GM23248 (cell line): ENCODE results near the gene THPO. TPM values are rescaled to one million over a fixed set of nuclear protein-coding genes. Genes with fewer than 3 reads are reported as not detected.

Source experiments
- DNase-seq: peaks from one replicate; pipeline ENCODE4 v3.0.0-alpha.2; 2015
- H2AFZ ChIP-seq: fragments of 200-600 bp; sonication (generic); 2 replicates; pipeline ENCODE4 v1.6.1; 2016; ENCODE audit warnings: antibody characterized with exemption
- H3F3A ChIP-seq: fragments of 200-600 bp; sonication (generic); 2 replicates; pipeline ENCODE4 v1.6.1; 2016; ENCODE audit warnings: mild to moderate bottlenecking, antibody characterized with exemption, mixed run types; ENCODE audit not compliant: insufficient read depth
- H3K27ac ChIP-seq: fragments of 200-600 bp; sonication (generic); 2 replicates; pipeline ENCODE4 v1.5.1; 2016; ENCODE audit warnings: mild to moderate bottlenecking
- H3K27me3 ChIP-seq: fragments of 200-600 bp; sonication (generic); replicated peaks from 2 replicates; pipeline ENCODE4 v1.6.1; 2016; ENCODE audit warnings: mild to moderate bottlenecking; ENCODE audit not compliant: insufficient read depth
- H3K36me3 ChIP-seq: fragments of 200-600 bp; sonication (generic); 2 replicates; pipeline ENCODE4 v1.6.1; 2016; ENCODE audit warnings: low read depth, mild to moderate bottlenecking
- H3K4me1 ChIP-seq: fragments of 200-600 bp; sonication (generic); 2 replicates; pipeline ENCODE4 v1.6.1; 2016; ENCODE audit warnings: mild to moderate bottlenecking; ENCODE audit not compliant: insufficient read depth
- H3K4me2 ChIP-seq: fragments of 200-600 bp; sonication (generic); one replicate; pipeline ENCODE4 v1.6.1; 2016; ENCODE audit warnings: mild to moderate bottlenecking; ENCODE audit not compliant: unreplicated experiment
- H3K4me3 ChIP-seq: fragments of 200-600 bp; sonication (generic); 2 replicates; pipeline ENCODE4 v1.5.1; 2016; ENCODE audit warnings: mild to moderate bottlenecking
- H3K79me2 ChIP-seq: fragments of 200-600 bp; sonication (generic); 2 replicates; pipeline ENCODE4 v1.6.1; 2016; ENCODE audit warnings: mild to moderate bottlenecking; ENCODE audit not compliant: insufficient read depth
- H3K9ac ChIP-seq: fragments of 200-600 bp; sonication (generic); 2 replicates; pipeline ENCODE4 v1.6.1; 2016; ENCODE audit warnings: mild to moderate bottlenecking
- H3K9me2 ChIP-seq: fragments of 200-600 bp; sonication (generic); 2 replicates; pipeline ENCODE4 v1.6.1; 2016; ENCODE audit warnings: mixed run types, mild to moderate bottlenecking, moderate library complexity; ENCODE audit not compliant: insufficient read depth
- H3K9me3 ChIP-seq: fragments of 200-600 bp; sonication (generic); one replicate; pipeline ENCODE4 v1.6.1; 2017; ENCODE audit warnings: low read depth
- H4K20me1 ChIP-seq: fragments of 200-600 bp; sonication (generic); 2 replicates; pipeline ENCODE4 v1.6.0; 2016; ENCODE audit not compliant: insufficient read depth
- EZH2 ChIP-seq: fragments of 200-600 bp; sonication (generic); IDR thresholded peaks from 2 replicates; pipeline ENCODE4 v1.6.1; 2018; ENCODE audit warnings: antibody characterized with exemption, mild to moderate bottlenecking; ENCODE audit not compliant: insufficient read depth, poor library complexity, severe bottlenecking
- EZH2phosphoT487 ChIP-seq: fragments of 200-600 bp; sonication (generic); IDR thresholded peaks from 2 replicates; pipeline ENCODE4 v1.6.1; 2018; ENCODE audit warnings: antibody characterized with exemption, moderate library complexity, mild to moderate bottlenecking, low read depth; ENCODE audit not compliant: insufficient read depth
- WGBS, 2 experiments: methylation state at CpG; one replicate each; pipeline ENCODE4 v1.1.6; 2015 to 2017; ENCODE audit warnings: low lambda C conversion rate in 2 of 2, low coverage in 1 of 2; ENCODE audit errors: missing lambda C conversion rate in 2 of 2; 5-methylcytosine and 5-hydroxymethylcytosine counted together
- in situ Hi-C: fragments of 300-500 bp; cut with MboI; formaldehyde crosslinking; loops from 2 replicates; pipeline ENCODE4 v1.15.0; 2020
- polyA plus RNA-seq: library from polyadenylated mRNA; unstranded; fragments of >200 nt; fragmentation: Nextera tagmentation; extraction: Ambion mirVana; gene quantifications from 2 replicates; pipeline ENCODE4 v1.2.1, GENCODE V29; 2016
- total RNA-seq: library from RNA; depleted of rRNA; stranded (reverse); fragments of >200 nt; shearing (Covaris generic); gene quantifications from 2 replicates; pipeline ENCODE4 v1.2.3, GENCODE V29; 2014

Gene THPO
- total and polyA plus RNA-seq, 2 experiments from 2014 or later, result not detected

GRCh38 chr3:184335661-184336546 lies 42.1 kb downstream of the THPO start:
- TF ChIP-seq EZH2 (no peak), EZH2phosphoT487 (no peak)
- DNase-seq, result peak; percentile 89
- Histone ChIP-seq H3K79me2 (peaks cover 72% of the 10 kb centered on the region), H4K20me1 (peaks cover 8% of the 10 kb centered on the region; the same call in 1 of the 2 replicates), H3K9me3 (no peaks in the 10 kb centered on the region), H3F3A (peaks cover 67% of the 10 kb centered on the region), H3K9me2 (no peaks in the 10 kb centered on the region), H3K4me3 (peak overlapping the region; percentile 72), H3K36me3 (peaks cover 33% of the 10 kb centered on the region), H2AFZ (no peak overlapping the region), H3K9ac (peak overlapping the region; percentile 88), H3K27me3 (no peaks in the 10 kb centered on the region), H3K4me2 (peak overlapping the region; percentile 82), H3K27ac (peak overlapping the region; percentile 94), H3K4me1 (peaks cover 76% of the 10 kb centered on the region)
- 2 to 3% methylated on average over 30 to 51 of the region's 77 CpGs for WGBS, 2 experiments
- in situ Hi-C loops, result no loop called here

- Histone ChIP-seq H4K20me1 (peaks cover 8% of the 10 kb centered on the region; the same call in 1 of the 2 replicates), H3K79me2 (peaks cover 69% of the 10 kb centered on the region)
- in situ Hi-C loops, result no loop called here
Measured at GRCh38 chr3:184335291-184335660, 42.7 kb downstream of the THPO start.

GRCh38 chr3:184334470-184335158 lies 43.4 kb downstream of the THPO start:
- Histone ChIP-seq H3K27ac (peak overlapping the region; percentile 94), H3K4me3 (no peak overlapping the region), H3K4me2 (peak overlapping the region; percentile 33), H3K79me2 (peaks cover 69% of the 10 kb centered on the region), H3K9me2 (no peaks in the 10 kb centered on the region), H3K9ac (peak overlapping the region; percentile 88), H3K9me3 (no peaks in the 10 kb centered on the region), H4K20me1 (peaks cover 8% of the 10 kb centered on the region; the same call in 1 of the 2 replicates), H3F3A (peaks cover 72% of the 10 kb centered on the region), H3K36me3 (peaks cover 44% of the 10 kb centered on the region), H3K4me1 (peaks cover 72% of the 10 kb centered on the region), H3K27me3 (no peaks in the 10 kb centered on the region), H2AFZ (no peak overlapping the region)
- TF ChIP-seq EZH2, result no peak
- no peak for TF ChIP-seq EZH2phosphoT487
- DNase-seq, result peak; percentile 92
- 29 to 38% methylated on average over 14 to 15 of the region's 15 CpGs for WGBS, 2 experiments
- in situ Hi-C loops, result no loop called here

More at GRCh38 chr3:184335291-184335660, 42.7 kb downstream of the THPO start:
- Histone ChIP-seq H3K4me2 (no peak overlapping the region), H3K36me3 (peaks cover 37% of the 10 kb centered on the region), H3K9me2 (no peaks in the 10 kb centered on the region), H3K4me3 (peak overlapping the region; percentile 72; the same call in 1 of the 2 replicates), H2AFZ (no peak overlapping the region), H3K27ac (peak overlapping the region; percentile 94), H3K9me3 (no peaks in the 10 kb centered on the region), H3K4me1 (peaks cover 69% of the 10 kb centered on the region), H3K27me3 (no peaks in the 10 kb centered on the region), H3F3A (peaks cover 65% of the 10 kb centered on the region), H3K9ac (peak overlapping the region; percentile 88)
- peak; percentile 42 for DNase-seq
- WGBS, 2 experiments, result 48 to 50% methylated on average over 4 of the region's 4 CpGs
- TF ChIP-seq EZH2phosphoT487, result no peak
- no peak for TF ChIP-seq EZH2

GRCh38 chr3:184333700-184334099 lies 44.3 kb downstream of the THPO start:
- no peak for TF ChIP-seq EZH2phosphoT487
- Histone ChIP-seq H4K20me1 (peaks cover 8% of the 10 kb centered on the region; the same call in 1 of the 2 replicates), H3K9ac (peak overlapping the region; percentile 88), H3K27ac (peak overlapping the region; percentile 94), H3K9me3 (no peaks in the 10 kb centered on the region), H3K36me3 (peaks cover 53% of the 10 kb centered on the region), H3K79me2 (peaks cover 70% of the 10 kb centered on the region), H3K4me3 (no peak overlapping the region), H2AFZ (no peak overlapping the region), H3K4me1 (peaks cover 72% of the 10 kb centered on the region), H3F3A (peaks cover 81% of the 10 kb centered on the region), H3K4me2 (no peak overlapping the region), H3K9me2 (no peaks in the 10 kb centered on the region), H3K27me3 (no peaks in the 10 kb centered on the region)
- in situ Hi-C loops, result no loop called here
- DNase-seq, result no peak
- WGBS, 2 experiments, result 67% methylated on average over 3 of the region's 3 CpGs
